Cardiac fibroblast (primary cell): ENCODE measurements around the gene TOPORS.

Source experiments
- DNase-seq, 2 donors: peaks; one replicate each; pipeline versions ENCODE4 v3.0.0 to v3.0.0-alpha.2; 2010; ENCODE audit warnings: low read depth in 2 of 2
- H3K4me3 ChIP-seq, 2 donors: replicated peaks in 1 of 2; 1 replicate in 1 of 2; 2 replicates in 1 of 2; pipeline ENCODE4 v1.5.1; 2011; ENCODE audit warnings: low read depth in 2 of 2, low read length in 2 of 2, mild to moderate bottlenecking in 2 of 2, moderate library complexity in 1 of 2
- CTCF ChIP-seq: IDR thresholded peaks from one replicate; pipeline ENCODE4 v1.5.1; 2011; ENCODE audit warnings: low read depth, mild to moderate bottlenecking, low read length, inconsistent platforms

The TOPORS gene

GRCh38 chr9:32587901-32588300 is 35.5 kb upstream of the TOPORS start:
- DNase-seq: peak in 1 of 2 donors; percentile 28
- TF ChIP-seq CTCF: no peak
- H3K4me3 ChIP-seq: no peak overlapping the region

GRCh38 chr9:32584784-32585183 is 32.4 kb upstream of the TOPORS start:
- DNase-seq: peak in 1 of 2 donors; percentile 49
- no peak for TF ChIP-seq CTCF

GRCh38 chr9:32581512-32582143 is 29.2 kb upstream of the TOPORS start:
- H3K4me3 ChIP-seq: no peak overlapping the region
- TF ChIP-seq CTCF: peak; percentile 63
- DNase-seq: peak; percentile 84

More at GRCh38 chr9:32584784-32585183, 32.4 kb upstream of the TOPORS start:
- H3K4me3 ChIP-seq: no peak overlapping the region

GRCh38 chr9:32580631-32581300 is 28.4 kb upstream of the TOPORS start:
- TF ChIP-seq CTCF: no peak
- DNase-seq: no peak
- no peak overlapping the region for H3K4me3 ChIP-seq

- peak; percentile 88 for TF ChIP-seq CTCF
- DNase-seq: peak; percentile 66 to 75
- H3K4me3 ChIP-seq: no peak overlapping the region
These were observed 27.4 kb upstream of the TOPORS start for GRCh38 chr9:32579706-32580331.

DNA sequence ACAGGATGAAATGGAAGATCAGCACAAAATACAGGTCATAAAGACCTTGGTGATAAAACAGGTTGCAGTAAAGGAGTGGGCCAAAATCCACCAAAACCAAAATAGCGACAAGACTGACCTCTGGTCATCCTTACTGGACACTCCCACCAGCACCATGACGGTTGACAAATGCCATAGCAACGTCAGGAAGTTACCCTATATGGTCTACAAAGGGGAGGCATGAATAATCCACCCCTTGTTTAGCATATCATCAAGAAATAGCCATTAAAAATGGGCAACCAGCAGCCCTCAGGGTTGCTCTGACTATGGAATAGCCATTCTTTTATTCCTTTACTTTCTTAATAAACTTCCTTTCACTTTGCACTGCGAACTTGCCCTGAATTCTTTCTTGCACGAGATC is 26.6 kb upstream of the TOPORS start:
- DNase-seq: no peak
- H3K4me3 ChIP-seq: no peak overlapping the region
- no peak for TF ChIP-seq CTCF
